ENCODE data around the gene ASRGL1. TPM values are rescaled to one million over a fixed set of nuclear protein-coding genes. Genes with fewer than 3 reads are reported as not detected.
"Not testable (repeated sequence)": the region's sequence is repeated elsewhere in the genome, so short reads cannot be mapped to it uniquely, and the experiment has no call there.

ASRGL1 gene
- total RNA-seq, 1 donor, result 1.3 TPM

- no peak for TF ChIP-seq CTCF (IDR thresholded peaks at IDR 0.05; ENCODE audit: insufficient read depth, low read depth, low read length)
- no peak overlapping the region for H3K4me3 ChIP-seq (ENCODE audit: low read depth, low read length)
- no peak for DNase-seq (ENCODE audit: low read depth)
Observed at GRCh38 chr11:62374801-62375200, 37.6 kb downstream of the ASRGL1 start.

- H3K4me3 ChIP-seq (ENCODE audit: low read depth, low read length), result not testable (repeated sequence)
- TF ChIP-seq CTCF (IDR thresholded peaks at IDR 0.05; ENCODE audit: insufficient read depth, low read depth, low read length), result peak; percentile 42
- DNase-seq (ENCODE audit: low read depth), result peak; percentile 66
Observed at GRCh38 chr11:62378459-62379063, 41.3 kb downstream of the ASRGL1 start.

- DNase-seq (ENCODE audit: low read depth); H3K4me3 ChIP-seq (ENCODE audit: low read depth, low read length): not testable (repeated sequence)
Observed at GRCh38 chr11:62379586-62379985, 42.3 kb downstream of the ASRGL1 start.

- DNase-seq (ENCODE audit: low read depth), result peak; percentile 71
- not testable (repeated sequence) for H3K4me3 ChIP-seq (ENCODE audit: low read depth, low read length)
- TF ChIP-seq CTCF (IDR thresholded peaks at IDR 0.05; ENCODE audit: insufficient read depth, low read depth, low read length), result peak; percentile 74
Observed at GRCh38 chr11:62380821-62381245, 43.6 kb downstream of the ASRGL1 start.

- no peak for TF ChIP-seq CTCF (IDR thresholded peaks at IDR 0.05; ENCODE audit: insufficient read depth, low read depth, low read length)
- DNase-seq (ENCODE audit: low read depth), result no peak
- no peak overlapping the region for H3K4me3 ChIP-seq (ENCODE audit: low read depth, low read length)
Observed at GRCh38 chr11:62383822-62384221, 46.6 kb downstream of the ASRGL1 start.

GRCh38 chr11:62386083-62386482 lies 48.8 kb downstream of the ASRGL1 start:
- DNase-seq (ENCODE audit: low read depth); H3K4me3 ChIP-seq (ENCODE audit: low read depth, low read length): not testable (repeated sequence)

GRCh38 chr11:62387381-62387780 lies 50.1 kb downstream of the ASRGL1 start:
- no peak for DNase-seq (ENCODE audit: low read depth)
- H3K4me3 ChIP-seq (ENCODE audit: low read depth, low read length), result no peak overlapping the region
- TF ChIP-seq CTCF (IDR thresholded peaks at IDR 0.05; ENCODE audit: insufficient read depth, low read depth, low read length), result no peak

GRCh38 chr11:62388999-62389398 lies 51.8 kb downstream of the ASRGL1 start:
- no peak for TF ChIP-seq CTCF (IDR thresholded peaks at IDR 0.05; ENCODE audit: insufficient read depth, low read depth, low read length)
- H3K4me3 ChIP-seq (ENCODE audit: low read depth, low read length), result no peak overlapping the region
- no peak for DNase-seq (ENCODE audit: low read depth)
